GM18498 (cell line): ENCODE measurements around the gene XKR7.

ENCODE experiments used
- ATAC-seq: cut with Tn5 transposase; IDR thresholded peaks from one replicate; pipeline ENCODE4 v1.9.1; 2021; ENCODE audit warnings: mild to moderate bottlenecking, moderate library complexity; ENCODE audit not compliant: unreplicated experiment

Gene XKR7

GRCh38 chr20:31977080-31977479, 9.1 kb downstream of the XKR7 start:
- no peak for ATAC-seq

- no peak for ATAC-seq
Measured at GRCh38 chr20:31979713-31980426, 11.9 kb downstream of the XKR7 start.

- no peak for ATAC-seq
Measured at GRCh38 chr20:31981784-31982183, 13.8 kb downstream of the XKR7 start.

DNA sequence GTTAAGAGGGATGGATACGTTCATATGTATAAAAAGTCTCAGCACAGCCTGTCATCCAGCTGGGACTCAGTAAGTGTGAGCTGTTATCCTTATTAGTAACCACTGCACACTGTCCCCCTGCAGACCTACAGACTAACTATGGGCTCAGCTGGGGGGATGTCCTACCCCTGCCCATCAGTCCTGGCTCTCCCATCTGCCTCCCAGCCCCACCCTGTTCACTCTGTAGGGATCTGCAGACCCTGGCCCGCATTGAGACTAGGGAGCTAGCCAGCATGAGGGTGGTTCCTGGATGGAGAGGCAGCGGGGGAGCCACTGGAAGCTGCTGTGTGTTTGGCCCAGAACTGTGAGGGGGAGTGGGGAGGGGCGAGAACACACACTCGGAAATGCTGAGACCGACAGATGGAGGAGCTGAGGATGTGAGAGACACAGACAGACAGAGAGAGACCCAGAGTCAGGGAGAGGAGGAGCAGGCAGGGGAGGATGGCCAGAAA, 17.1 kb downstream of the XKR7 start:
- no peak for ATAC-seq

DNA sequence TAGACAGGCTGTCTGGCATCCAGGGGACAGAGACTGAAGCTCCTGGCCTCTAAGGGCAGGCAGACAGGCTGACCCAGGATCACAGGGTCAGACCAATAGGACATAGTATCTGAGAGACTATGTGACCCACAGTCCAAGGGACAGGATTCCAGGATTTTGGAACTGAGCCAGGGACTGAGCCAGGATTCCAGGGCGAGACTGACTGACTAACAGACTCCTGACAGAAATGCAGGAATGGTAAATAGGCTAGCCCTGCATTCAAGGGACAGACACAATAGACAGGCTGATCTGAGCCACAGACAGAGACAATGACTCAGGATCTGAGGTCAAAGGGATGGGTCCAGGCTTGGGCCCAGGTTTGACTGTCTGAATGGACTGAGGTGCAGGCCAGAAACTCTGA, 19.8 kb downstream of the XKR7 start:
- no peak for ATAC-seq

DNA sequence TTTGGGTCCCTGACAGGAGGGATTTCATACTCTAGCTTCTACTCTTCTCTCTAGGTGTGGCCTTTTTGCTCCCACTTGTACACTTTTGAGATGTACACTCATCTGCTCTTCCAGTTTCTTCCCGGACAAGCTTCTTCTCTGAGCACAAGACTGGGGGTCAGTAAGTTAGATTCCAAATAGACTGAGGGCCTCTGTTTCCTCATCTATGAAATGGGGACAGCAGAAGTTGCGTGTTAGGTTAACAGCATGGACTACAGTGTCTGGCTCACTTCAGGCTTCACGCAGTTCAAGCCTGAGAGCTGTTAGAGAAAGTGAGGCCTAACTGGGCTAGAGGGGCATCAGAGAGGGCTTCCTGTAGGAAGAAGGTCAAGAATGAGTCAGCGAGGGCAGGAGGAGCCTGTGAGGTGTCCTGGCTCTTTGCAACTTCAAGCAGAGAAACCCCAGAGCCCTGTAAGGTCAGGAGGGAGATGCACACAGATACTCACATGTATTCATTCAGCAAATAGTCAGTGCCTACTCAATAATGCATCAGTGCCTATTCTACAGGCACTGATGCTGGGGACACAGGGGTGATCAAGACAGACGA, 20.6 kb downstream of the XKR7 start:
- no peak for ATAC-seq

DNA sequence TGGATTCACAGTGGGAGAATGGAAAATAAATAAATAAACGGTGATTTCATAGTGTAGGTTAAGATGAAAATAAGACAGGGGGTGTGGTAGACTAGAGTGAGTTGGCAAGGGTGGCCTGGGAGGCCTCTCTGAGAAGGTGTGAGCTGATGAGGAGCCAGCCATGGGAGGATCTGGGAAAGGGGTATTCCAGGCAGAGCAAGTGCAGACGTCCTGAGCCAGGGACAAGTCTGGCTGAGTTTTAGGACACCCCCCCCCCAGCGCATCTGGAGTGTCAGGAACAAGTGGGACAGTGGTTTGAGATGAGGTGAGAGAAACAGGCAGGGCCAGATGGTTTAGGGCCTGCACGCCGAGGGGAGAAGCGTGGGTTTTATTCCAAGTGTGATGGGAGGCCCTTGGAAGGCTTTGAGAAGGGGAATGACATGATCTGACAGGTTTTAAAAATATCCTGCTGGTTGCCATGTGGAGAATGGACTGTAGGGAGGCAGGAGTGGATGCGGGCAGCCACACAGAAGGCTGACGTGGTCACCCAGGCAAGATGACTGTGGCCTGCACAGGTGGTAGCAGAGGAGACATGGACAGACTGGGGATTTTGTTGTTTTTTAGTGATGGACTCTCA, 21.2 kb downstream of the XKR7 start:
- ATAC-seq: no peak

- no peak for ATAC-seq
Measured at GRCh38 chr20:31990641-31991338, 22.8 kb downstream of the XKR7 start.

GRCh38 chr20:31991339-31991705, 23.4 kb downstream of the XKR7 start:
- no peak for ATAC-seq

- ATAC-seq: no peak
Measured at GRCh38 chr20:31992086-31992485, 24.1 kb downstream of the XKR7 start.

DNA sequence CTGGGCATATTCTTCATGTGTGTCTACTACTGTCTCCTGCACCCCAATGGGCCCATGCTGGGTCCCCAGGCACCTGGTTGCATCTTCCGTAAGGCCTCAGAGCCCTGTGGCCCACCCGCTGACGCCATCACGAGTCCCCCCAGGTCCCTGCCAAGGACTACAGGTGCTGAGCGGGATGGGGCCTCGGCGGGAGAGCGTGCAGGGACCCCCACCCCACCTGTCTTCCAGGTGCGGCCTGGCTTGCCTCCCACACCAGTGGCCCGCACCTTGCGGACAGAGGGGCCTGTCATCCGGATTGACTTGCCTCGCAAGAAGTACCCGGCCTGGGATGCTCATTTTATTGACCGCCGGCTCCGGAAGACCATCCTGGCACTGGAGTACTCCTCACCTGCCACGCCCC, 29.0 kb downstream of the XKR7 start:
- no peak for ATAC-seq

DNA sequence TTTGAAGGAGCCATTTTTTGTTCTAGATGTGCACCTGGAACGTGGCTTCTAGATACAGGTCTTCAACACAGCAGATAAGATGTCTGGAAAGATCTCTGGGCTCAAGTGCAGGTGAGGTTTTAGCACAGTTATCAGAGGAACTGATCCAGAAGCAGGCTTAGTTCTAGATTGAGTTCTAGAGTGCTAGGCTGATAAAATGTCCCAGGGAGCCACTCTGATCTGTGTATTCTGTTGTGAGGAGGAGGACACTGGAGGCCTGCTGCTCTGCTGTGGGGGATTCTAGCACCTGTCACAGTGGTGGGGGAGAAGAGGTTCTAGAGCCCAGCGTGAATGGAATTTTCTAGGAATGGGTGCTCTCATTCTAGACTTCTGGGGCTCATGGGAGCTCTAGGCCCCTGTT, 30.3 kb downstream of the XKR7 start:
- ATAC-seq: no peak

DNA sequence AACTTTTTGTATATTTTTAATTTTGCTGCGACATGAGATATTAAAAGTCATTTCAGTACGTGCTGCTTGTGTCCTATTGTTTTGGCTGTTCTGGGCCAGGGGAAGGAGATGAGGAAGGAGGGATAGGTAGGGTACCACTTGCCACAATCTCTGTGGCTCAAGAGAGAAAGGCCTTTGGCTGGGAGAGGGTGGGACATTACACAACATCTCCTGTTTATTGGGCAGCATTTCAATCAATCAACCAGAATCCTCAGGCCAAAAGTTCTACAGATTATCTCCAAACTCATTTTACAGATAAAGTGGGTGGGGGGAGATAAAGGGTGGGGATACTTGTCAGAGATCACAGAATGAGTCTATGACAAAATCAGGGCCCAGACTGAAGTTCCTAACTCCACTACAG, 35.4 kb downstream of the XKR7 start:
- ATAC-seq: no peak

GRCh38 chr20:32004963-32005362, 37.0 kb downstream of the XKR7 start:
- no peak for ATAC-seq

- no peak for ATAC-seq
Measured at GRCh38 chr20:32006053-32006452, 38.1 kb downstream of the XKR7 start.

- ATAC-seq: no peak
Measured at GRCh38 chr20:32006841-32007786, 39.2 kb downstream of the XKR7 start.

GRCh38 chr20:32007787-32008616, 40.1 kb downstream of the XKR7 start:
- no peak for ATAC-seq

DNA sequence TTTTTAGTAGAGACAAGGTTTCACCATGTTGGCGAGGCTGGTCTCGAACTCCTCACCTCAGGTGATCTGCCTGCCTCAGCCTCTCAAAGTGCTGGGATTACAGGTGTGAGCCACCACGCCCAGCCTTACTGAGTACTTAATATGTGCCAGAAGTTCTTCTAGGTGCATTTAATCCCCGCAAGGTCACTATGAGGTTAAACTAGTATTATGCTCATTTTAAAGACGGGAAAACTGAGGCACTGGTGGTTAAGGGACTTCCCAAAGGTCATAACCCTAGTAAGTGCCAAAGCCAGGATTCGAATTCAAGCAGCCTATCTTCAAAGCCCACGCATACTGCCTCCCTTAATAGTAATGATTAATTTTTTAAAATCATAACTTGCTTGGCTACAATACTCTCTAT, 41.6 kb downstream of the XKR7 start:
- no peak for ATAC-seq

- no peak for ATAC-seq
Measured at GRCh38 chr20:32010101-32010500, 42.1 kb downstream of the XKR7 start, which contains the start of gene CCM2L. TSS of gene CCM2L (plus strand) at chr20:32010438. CDS start at chr20:32010455, 17 bp downstream.

DNA sequence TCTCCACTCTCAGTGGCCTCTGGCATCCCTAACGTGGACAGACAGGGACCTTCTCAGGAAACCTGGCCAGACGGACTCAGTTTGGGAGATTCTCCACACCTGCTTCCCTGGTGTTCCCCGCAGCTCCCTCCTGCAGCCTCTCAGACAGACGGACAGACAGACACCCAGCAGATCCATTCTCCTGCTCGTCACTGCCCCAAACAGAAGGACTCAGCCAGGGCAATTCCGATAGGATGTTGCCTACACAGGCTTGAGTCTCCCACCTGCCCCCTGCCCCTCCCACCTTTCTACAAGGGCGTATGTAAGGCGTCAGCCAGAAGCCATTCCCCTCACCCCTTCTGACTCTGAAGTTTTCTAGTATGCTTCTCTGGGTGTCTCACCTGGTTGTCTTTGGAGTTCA, 42.7 kb downstream of the XKR7 start:
- no peak for ATAC-seq
